ENCODE measurements around the gene IL17RE.
"Not testable (repeated sequence)": the region's sequence is repeated elsewhere in the genome, so short reads cannot be mapped to it uniquely, and the experiment has no call there.

Gene IL17RE

DNA sequence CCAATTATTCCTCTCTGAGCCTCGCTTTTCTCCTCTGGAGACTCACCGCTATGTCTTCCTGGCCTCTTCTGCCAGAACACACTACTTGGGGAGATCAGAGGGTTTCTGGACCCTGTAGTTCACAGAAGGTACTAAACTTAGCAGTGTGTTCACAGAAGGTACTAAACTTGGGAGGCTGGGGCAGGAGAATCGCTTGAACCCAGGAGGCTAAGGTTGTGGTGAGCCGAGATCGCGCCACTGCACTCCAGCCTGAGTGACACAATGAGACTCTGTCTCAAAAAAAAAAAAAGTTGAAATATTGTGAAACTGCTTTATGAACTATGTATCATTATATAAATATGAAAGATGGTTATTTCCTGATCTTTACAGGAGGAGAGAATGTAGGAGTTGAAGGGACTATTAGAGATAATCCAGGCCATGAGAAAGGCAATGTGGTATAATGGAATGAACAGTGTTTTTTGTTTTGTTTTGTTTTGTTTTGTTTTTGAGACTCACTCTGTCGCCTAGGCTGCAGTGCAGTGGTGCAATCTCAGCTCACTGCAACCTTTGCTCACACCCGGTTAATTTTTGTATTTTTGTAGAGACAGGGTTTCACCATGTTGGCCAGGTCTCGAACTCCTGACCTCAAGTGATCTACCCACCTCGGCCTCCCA is 5.8 kb upstream of the IL17RE start:
- H3K4me1 ChIP-seq (ENCODE audit: control insufficient read depth, insufficient read depth, low read length) = peaks cover 58% of the 10 kb centered on the region
- not testable (repeated sequence) for H3K4me3 ChIP-seq (ENCODE audit: low read length); H3K9ac ChIP-seq (ENCODE audit: low read depth, low read length); H3K4me2 ChIP-seq (ENCODE audit: low read length); H3K9me3 ChIP-seq (replicated peaks; ENCODE audit: low read length); H3K27me3 ChIP-seq (ENCODE audit: control insufficient read depth, insufficient read depth, low read length)
- H3K36me3 ChIP-seq (ENCODE audit: insufficient read depth, low read length) = peaks cover 22% of the 10 kb centered on the region

GRCh38 chr3:9897408-9898372 is 5.0 kb upstream of the IL17RE start:
- Histone ChIP-seq H3K27me3 (ENCODE audit: control insufficient read depth, insufficient read depth, low read length) (no peaks in the 10 kb centered on the region), H3K9ac (ENCODE audit: low read depth, low read length) (no peak overlapping the region), H3K4me3 (ENCODE audit: low read length) (no peak overlapping the region), H3K36me3 (ENCODE audit: insufficient read depth, low read length) (peaks cover 17% of the 10 kb centered on the region), H3K9me3 (replicated peaks; ENCODE audit: low read length) (no peaks in the 10 kb centered on the region), H3K4me2 (ENCODE audit: low read length) (no peak overlapping the region), H3K4me1 (ENCODE audit: control insufficient read depth, insufficient read depth, low read length) (peaks cover 57% of the 10 kb centered on the region)

DNA sequence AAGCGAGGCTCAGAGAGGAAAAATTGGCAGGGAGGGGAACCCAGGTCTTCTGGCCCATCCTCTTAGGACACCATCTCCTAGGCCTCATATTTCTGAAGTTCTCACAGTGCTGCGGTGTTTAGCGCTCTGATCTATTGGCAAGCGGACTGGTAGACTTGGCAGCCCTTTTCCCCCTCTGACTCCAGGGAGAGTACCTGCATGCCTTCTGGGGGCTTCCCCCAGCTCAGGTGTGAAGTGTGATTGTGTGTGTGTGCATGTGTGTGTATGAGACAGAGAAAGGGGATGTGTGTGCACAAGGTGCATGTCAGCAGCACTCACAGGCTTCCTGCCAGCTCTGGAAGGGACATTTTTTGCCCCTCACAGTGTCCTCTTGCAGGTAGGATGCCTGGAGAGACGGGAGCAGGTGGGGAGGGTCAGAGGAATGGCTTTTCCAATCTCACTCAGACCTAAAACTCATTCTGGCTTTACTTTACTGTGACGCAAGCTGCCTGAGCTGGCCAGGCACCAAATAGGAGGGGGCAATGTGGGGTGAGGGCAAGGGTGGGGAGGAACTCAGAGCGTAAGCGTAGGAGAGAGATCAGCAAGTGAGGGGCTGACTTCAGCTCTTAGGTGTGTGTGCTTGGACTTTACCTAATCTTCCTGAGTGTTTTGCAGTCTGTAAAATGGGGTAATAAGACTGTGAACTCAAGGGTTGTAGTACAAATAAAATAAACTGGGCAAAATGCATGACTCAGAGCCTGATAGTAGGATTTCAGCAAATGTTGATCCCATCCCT is 4.0 kb upstream of the IL17RE start:
- Histone ChIP-seq H3K9ac (ENCODE audit: low read depth, low read length) (no peak overlapping the region), H3K4me1 (ENCODE audit: control insufficient read depth, insufficient read depth, low read length) (peaks cover 57% of the 10 kb centered on the region), H3K4me2 (ENCODE audit: low read length) (no peak overlapping the region), H3K4me3 (ENCODE audit: low read length) (no peak overlapping the region), H3K9me3 (replicated peaks; ENCODE audit: low read length) (no peaks in the 10 kb centered on the region), H3K36me3 (ENCODE audit: insufficient read depth, low read length) (peaks cover 7% of the 10 kb centered on the region), H3K27me3 (ENCODE audit: control insufficient read depth, insufficient read depth, low read length) (no peaks in the 10 kb centered on the region)

DNA sequence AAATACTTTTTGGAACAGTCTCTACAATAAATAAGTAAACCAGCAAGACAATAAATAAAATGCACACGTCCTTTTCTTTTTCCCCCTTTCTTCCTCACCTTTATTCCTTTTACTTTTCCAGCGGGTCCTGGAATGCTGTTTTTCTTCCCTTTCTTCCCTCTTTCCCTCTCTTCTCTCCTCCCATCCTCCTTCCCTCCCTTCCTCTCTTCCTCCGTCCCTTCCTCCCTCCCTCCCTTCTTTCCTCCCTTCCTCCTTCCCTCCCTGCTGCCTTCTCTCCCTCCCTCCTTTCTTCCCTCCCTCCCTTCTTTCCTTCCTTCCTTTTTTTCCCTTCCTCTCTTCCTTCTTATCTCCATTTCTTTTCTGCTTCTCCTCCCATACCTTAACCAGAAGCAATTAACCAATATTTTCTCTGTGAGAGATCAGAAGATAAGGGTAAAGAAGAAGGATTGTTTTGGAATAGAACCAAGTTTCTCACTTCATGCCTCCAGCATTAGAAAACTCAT is 3.3 kb upstream of the IL17RE start:
- H3K9me3 ChIP-seq (replicated peaks; ENCODE audit: low read length) = no peaks in the 10 kb centered on the region
- H3K4me1 ChIP-seq (ENCODE audit: control insufficient read depth, insufficient read depth, low read length) = peaks cover 56% of the 10 kb centered on the region
- no peaks in the 10 kb centered on the region for H3K27me3 ChIP-seq (ENCODE audit: control insufficient read depth, insufficient read depth, low read length)
- peaks cover 6% of the 10 kb centered on the region for H3K36me3 ChIP-seq (ENCODE audit: insufficient read depth, low read length)
- H3K9ac ChIP-seq (ENCODE audit: low read depth, low read length) = no peak overlapping the region
- H3K4me2 ChIP-seq (ENCODE audit: low read length) = no peak overlapping the region
- no peak overlapping the region for H3K4me3 ChIP-seq (ENCODE audit: low read length)

- H3K4me3 ChIP-seq (ENCODE audit: low read length); H3K4me2 ChIP-seq (ENCODE audit: low read length); H3K27me3 ChIP-seq (ENCODE audit: control insufficient read depth, insufficient read depth, low read length); H3K9ac ChIP-seq (ENCODE audit: low read depth, low read length); H3K9me3 ChIP-seq (replicated peaks; ENCODE audit: low read length); H3K36me3 ChIP-seq (ENCODE audit: insufficient read depth, low read length): not testable (repeated sequence)
- peaks cover 49% of the 10 kb centered on the region for H3K4me1 ChIP-seq (ENCODE audit: control insufficient read depth, insufficient read depth, low read length)
These were observed 1.7 kb upstream of the IL17RE start for GRCh38 chr3:9900965-9901415.

DNA sequence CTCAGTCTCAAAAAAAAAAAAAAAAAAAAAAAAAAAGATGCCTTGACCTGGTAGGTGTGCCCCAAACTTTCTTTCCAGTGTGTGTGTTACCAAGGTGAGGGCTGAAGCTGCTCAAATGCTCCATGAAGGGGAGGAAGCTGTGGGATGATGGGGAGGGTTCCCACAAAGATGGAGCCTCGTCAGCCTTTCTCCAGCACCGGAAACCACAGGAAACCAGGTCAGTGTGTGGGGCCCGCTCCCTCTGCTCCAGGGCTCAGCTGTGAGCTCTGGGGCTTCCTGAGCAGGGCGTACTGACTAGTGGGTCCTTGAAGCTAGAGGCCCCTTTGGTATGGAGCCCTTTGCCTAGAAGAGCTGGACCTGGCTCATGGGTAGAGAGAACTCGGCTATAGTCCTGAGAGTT is 681 bp upstream of the IL17RE start:
- H3K9me3 ChIP-seq (replicated peaks; ENCODE audit: low read length) = no peaks in the 10 kb centered on the region
- peaks cover 44% of the 10 kb centered on the region for H3K4me1 ChIP-seq (ENCODE audit: control insufficient read depth, insufficient read depth, low read length)
- H3K4me3 ChIP-seq (ENCODE audit: low read length) = no peak overlapping the region
- no peak overlapping the region for H3K9ac ChIP-seq (ENCODE audit: low read depth, low read length)
- H3K4me2 ChIP-seq (ENCODE audit: low read length) = no peak overlapping the region
- no peaks in the 10 kb centered on the region for H3K27me3 ChIP-seq (ENCODE audit: control insufficient read depth, insufficient read depth, low read length)
- H3K36me3 ChIP-seq (ENCODE audit: insufficient read depth, low read length) = no peaks in the 10 kb centered on the region

GRCh38 chr3:9903238-9903624 is 583 bp downstream of the IL17RE start:
- no peaks in the 10 kb centered on the region for H3K9me3 ChIP-seq (replicated peaks; ENCODE audit: low read length)
- H3K4me1 ChIP-seq (ENCODE audit: control insufficient read depth, insufficient read depth, low read length) = peaks cover 33% of the 10 kb centered on the region
- peak overlapping the region; percentile 57 for H3K4me3 ChIP-seq (ENCODE audit: low read length)
- peak overlapping the region; percentile 69 for H3K4me2 ChIP-seq (ENCODE audit: low read length)
- H3K36me3 ChIP-seq (ENCODE audit: insufficient read depth, low read length) = no peaks in the 10 kb centered on the region
- H3K9ac ChIP-seq (ENCODE audit: low read depth, low read length) = peak overlapping the region; percentile 72
- H3K27me3 ChIP-seq (ENCODE audit: control insufficient read depth, insufficient read depth, low read length) = no peaks in the 10 kb centered on the region

GRCh38 chr3:9903904-9904303 is 1.3 kb downstream of the IL17RE start:
- H3K4me3 ChIP-seq (ENCODE audit: low read length) = no peak overlapping the region

GRCh38 chr3:9906480-9906879 is 3.8 kb downstream of the IL17RE start:
- Histone ChIP-seq H3K4me3 (ENCODE audit: low read length) (no peak overlapping the region), H3K9ac (ENCODE audit: low read depth, low read length) (no peak overlapping the region), H3K27me3 (ENCODE audit: control insufficient read depth, insufficient read depth, low read length) (no peaks in the 10 kb centered on the region), H3K4me2 (ENCODE audit: low read length) (no peak overlapping the region), H3K9me3 (replicated peaks; ENCODE audit: low read length) (no peaks in the 10 kb centered on the region), H3K4me1 (ENCODE audit: control insufficient read depth, insufficient read depth, low read length) (peaks cover 27% of the 10 kb centered on the region), H3K36me3 (ENCODE audit: insufficient read depth, low read length) (no peaks in the 10 kb centered on the region)

More at GRCh38 chr3:9903904-9904303, 1.3 kb downstream of the IL17RE start:
- H3K9me3 ChIP-seq (replicated peaks; ENCODE audit: low read length) = no peaks in the 10 kb centered on the region
- H3K36me3 ChIP-seq (ENCODE audit: insufficient read depth, low read length) = no peaks in the 10 kb centered on the region
- H3K4me2 ChIP-seq (ENCODE audit: low read length) = peak overlapping the region; percentile 69
- peaks cover 26% of the 10 kb centered on the region for H3K4me1 ChIP-seq (ENCODE audit: control insufficient read depth, insufficient read depth, low read length)
- no peaks in the 10 kb centered on the region for H3K27me3 ChIP-seq (ENCODE audit: control insufficient read depth, insufficient read depth, low read length)
- H3K9ac ChIP-seq (ENCODE audit: low read depth, low read length) = peak overlapping the region; percentile 72

DNA sequence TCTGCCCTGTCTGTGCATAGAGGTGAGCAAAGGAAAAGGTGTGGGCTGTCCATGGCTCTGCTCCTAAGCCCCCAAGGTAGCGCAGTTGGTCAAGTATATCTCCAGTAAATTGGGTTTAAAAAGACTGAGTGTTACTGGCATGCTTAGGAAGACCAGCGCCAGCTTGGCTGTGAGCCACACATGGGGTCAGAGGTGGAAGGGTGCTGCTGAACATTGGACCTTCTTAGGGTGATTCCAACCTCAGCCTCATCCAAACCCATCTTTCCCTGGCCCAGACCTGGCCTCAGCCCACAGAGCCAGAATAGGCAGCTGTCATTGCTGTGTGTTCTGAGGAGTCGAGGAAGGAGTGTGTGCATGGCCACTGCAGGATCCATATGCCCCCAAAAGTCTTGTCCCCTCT is 5.6 kb downstream of the IL17RE start:
- Histone ChIP-seq H3K36me3 (ENCODE audit: insufficient read depth, low read length) (no peaks in the 10 kb centered on the region), H3K27me3 (ENCODE audit: control insufficient read depth, insufficient read depth, low read length) (no peaks in the 10 kb centered on the region), H3K9me3 (replicated peaks; ENCODE audit: low read length) (no peaks in the 10 kb centered on the region), H3K4me3 (ENCODE audit: low read length) (no peak overlapping the region), H3K4me1 (ENCODE audit: control insufficient read depth, insufficient read depth, low read length) (peaks cover 24% of the 10 kb centered on the region), H3K9ac (ENCODE audit: low read depth, low read length) (no peak overlapping the region), H3K4me2 (ENCODE audit: low read length) (no peak overlapping the region)

Measured in skeletal muscle satellite cell (primary cell).